Middle frontal gyrus (tissue), 1 donor: ENCODE measurements around the gene NOX5.

Experiments used
- DNase-seq: peaks from one replicate; pipeline ENCODE4 v3.0.0-alpha.2; 2015; ENCODE audit warnings: low spot score; ENCODE audit errors: extremely low spot score

The NOX5 gene

DNA sequence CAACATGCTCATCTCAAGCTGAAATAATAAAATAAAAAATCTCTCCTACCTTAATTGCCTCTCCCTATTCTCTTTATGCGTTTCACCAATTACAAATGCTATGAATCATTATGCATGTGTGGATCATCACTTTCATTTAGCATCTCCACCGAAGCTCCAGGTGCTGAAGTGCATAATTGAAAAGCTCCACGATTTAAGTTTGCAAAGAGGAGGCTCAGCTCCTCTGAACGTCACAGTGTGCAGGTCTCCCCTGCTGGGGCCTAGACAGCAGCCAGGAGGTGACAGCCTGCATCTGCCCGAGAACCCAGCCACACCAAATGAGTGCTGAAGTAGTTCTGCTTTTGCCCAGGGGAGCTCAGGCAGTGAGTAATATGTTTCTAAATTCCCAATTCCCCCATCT, 85.4 kb downstream of the NOX5 start:
- DNase-seq = no peak

- no peak for DNase-seq
Observed at GRCh38 chr15:69100821-69101220, 86.3 kb downstream of the NOX5 start.

DNA sequence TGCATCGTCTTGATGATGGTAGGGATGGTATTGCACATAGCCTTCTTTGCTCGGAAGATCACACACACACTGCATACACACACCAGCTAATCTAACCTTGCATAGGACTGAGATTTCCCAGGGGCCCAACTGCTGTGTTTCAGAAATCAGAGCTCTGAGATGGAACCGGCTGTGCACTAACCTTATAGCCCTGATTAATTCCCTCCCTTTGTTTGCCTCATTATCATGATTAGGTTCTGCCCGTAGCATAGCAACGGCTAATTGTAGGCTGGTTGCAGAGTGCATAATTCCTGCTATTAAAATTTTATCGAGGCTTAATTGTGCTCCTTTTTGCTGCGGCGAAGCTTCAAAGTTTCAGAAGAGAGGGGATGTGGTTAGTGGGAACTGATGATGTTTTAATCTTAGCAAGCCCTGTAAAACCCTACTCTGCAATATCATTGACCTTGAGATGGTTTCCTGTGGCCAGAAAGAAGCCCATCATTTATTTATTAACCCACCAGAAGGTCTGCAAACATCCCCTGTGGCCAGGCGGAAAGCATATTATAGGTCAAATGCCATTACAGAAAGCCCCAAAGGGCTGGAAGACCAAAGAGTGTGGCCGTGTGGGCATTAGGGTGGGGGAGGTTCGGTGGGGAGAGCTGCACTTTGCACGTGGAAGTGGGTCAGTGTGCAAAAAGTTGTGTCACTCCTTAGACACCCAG, 89.7 kb downstream of the NOX5 start:
- DNase-seq = no peak

DNA sequence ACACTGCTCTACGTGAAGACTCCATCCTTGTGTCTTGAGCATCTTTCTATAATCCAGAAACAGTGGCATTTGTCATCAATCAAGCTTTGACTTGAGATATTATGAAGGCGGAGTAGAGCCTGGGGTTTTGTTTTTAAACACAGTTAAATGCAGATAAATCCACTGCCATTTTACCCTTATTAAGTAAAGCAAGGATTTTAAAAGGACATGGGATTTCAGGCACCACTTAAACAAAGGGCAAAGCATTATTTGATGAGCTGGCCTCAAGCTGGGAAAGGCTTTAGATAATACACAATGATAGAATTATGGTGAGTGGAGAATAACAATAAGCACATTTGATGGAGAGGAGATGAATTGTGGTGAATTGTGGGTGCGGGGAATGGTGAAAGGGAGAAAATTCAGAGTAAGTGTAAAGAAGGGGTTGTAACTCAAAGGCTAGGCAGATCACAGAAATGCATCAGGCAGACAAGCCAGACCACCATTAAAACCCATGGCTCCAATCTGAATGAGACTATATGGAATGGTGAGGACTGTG, 91.0 kb downstream of the NOX5 start:
- DNase-seq = no peak

GRCh38 chr15:69107025-69107620, 92.6 kb downstream of the NOX5 start:
- no peak for DNase-seq
